GM18499 (cell line): ENCODE measurements around the gene NHS.
A peak's percentile ranks its signal among the peaks of the same experiment; 100 is the strongest.
"Not testable (repeated sequence)": the region's sequence is repeated elsewhere in the genome, so short reads cannot be mapped to it uniquely, and the experiment has no call there.

Experiments used
- ATAC-seq: cut with Tn5 transposase; IDR thresholded peaks from one replicate; pipeline ENCODE4 v1.9.1; 2021; ENCODE audit warnings: moderate number of reproducible peaks; ENCODE audit not compliant: insufficient read depth, unreplicated experiment

Gene NHS

DNA sequence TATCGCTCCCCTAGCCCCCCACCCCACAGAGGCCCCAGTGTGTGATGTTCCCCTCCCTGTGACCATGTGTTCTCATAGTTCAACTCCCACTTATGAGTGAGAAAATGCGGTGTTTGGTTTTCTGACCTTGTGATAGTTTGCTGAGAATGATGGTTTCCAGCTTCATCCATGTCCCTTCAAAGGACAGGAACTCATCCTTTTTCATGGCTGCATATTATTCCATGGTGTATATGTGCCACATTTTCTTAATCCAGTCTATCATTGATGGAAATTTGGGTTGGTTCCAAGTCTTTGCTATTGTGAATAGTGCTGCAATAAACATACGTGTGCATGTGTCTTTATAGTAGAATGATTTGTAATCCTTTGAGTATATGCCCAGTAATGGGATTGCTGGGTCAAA, 193.8 kb downstream of the NHS start:
- not testable (repeated sequence) for ATAC-seq

DNA sequence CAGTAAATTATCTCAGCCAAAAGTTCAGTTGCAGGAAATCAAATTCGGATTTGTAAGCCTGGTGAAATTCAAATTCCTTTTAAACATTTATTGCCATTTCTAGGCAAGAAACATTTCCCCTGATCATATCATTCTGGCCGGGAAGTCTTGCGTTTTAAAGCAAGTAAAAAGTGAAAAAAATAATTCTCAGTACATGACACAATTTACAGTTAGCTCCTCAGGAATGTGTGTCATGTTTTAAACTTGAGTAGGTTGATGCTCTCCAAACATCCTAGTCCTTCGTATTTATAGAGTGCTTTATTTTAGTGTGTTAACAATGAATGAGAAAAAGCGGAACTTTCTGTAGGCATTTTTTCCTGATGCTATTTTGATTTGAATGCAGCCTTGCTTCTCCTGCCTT, 204.0 kb downstream of the NHS start:
- ATAC-seq = no peak

DNA sequence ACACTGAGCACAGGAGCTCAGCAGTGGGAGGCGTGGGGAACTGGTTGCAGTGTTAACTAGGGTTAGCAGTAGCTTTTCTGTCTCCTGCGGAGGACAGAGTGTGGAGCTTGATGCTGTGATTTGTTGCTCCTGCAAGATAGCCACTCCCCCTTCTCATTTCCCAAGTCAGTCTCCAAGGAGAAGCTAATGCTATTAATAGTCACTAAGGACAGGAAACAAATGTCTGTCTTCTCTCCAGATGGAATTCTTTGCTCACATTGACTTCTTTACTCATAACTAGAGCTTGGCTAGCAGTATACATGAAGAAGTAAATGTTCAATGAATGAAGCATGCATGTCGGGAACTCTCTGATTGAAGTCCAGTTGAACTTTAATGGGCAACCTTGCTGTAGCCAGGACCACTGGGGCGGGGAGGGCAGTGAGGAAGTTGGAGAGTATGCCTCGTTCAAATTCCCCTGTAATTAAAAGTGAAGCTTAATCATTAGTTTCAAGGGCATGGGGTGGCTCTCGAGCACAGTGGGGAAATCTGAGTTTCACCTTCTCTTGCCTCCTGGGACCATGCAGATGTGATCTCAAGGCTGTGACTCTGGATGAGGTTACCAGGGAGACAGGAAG, 205.6 kb downstream of the NHS start:
- no peak for ATAC-seq

- ATAC-seq = no peak
These were observed 206.6 kb downstream of the NHS start for GRCh38 chrX:17581641-17582040.

GRCh38 chrX:17584248-17584681, 209.3 kb downstream of the NHS start:
- ATAC-seq = no peak

DNA sequence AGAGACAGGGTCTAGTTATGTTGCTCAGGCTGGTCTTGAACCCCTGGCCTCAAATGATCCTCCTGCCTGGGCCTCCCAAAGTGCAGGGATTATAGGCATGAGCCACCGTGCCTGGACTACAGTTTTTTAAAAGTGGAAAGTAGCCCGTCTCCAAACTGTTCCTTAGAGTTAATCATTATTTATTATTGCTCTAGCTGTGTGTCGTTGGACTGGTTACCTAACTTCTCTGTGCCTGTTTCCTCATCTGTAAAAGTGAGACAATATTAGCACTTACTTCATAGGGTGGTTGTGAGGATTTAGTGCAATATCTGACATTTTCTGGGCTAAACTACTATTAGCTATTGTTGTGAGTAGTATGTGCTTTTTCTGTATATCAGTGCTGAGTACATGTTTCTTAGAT, 210.0 kb downstream of the NHS start:
- no peak for ATAC-seq

DNA sequence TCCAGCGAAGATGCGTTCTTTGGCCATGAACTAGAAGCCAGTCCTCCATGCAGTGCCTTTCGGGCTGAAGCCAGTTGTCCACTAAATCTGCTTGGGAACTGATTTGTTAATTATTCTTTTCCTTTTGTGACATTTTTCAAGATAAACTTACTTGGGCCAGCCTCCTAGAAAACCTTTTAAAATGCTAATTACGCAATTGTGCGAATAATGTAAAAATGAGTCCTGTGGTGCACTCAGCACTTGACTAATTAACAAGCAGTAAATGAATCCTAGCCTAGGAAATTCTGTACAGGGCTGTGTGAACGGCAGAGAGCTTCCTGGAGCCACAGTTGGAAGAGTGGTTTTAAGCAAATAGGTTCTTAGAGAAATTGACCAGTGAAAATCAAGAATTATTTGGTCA, 212.4 kb downstream of the NHS start:
- no peak for ATAC-seq

GRCh38 chrX:17588303-17588702, 213.3 kb downstream of the NHS start:
- ATAC-seq = no peak

DNA sequence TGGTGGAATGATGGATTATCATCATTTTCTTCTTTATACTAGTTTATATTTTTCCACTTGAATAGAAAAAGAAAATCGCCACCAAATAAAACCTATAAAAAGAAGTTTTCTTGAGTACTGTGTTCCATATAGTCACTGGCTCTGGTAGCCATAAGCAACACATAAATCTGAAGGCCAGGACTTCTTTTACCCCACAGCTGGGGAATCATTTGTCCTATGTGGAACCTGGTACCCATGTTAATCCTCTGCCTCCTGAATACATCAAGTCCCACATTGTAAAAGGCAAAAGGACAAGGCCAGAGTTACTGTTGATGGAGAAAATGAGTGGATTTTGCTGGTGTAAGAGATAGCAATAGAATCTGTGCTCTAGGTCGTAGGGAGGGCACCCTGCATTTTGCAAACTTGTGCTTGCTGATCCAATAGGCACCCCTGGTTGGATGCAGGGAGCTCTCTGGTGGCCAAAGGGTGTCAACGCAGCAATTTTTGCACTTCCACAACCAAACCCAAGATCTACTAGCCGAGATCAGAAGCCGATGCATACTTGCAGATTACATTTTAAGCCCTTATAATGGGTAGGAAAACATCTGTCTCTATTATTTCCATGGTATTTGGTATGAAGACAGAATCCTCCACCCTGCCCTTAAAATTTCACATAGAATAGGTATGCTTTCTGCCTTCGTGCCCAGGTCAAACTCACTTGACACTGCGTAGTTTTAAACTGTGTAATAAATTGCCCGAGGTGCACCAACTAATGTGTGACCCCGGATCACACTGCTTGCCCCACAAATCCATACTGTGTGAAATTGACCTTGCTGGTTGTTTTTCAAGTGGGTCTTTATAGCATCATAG, 216.1 kb downstream of the NHS start:
- peak; percentile 37 for ATAC-seq

- ATAC-seq = no peak
These were observed 216.7 kb downstream of the NHS start for GRCh38 chrX:17591741-17592110.

DNA sequence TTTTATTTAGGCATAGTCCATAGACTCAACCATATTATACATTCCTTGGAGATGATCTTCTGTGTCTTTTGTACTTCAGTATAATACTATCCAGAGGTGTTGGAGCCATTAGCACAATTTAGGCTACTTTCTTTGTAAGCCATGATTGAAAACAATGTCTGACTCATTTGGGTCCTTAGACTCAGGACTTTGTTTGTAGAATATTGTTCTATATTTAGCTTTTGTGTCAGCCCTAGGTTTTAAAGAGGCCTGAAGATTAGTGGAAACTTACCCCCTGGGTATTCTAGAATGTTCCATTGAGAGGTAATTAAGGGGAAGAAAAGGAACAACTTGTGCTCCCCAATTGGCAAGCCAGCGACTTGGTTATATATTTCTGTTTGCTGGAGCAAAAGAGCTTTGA, 217.1 kb downstream of the NHS start:
- ATAC-seq = no peak

- ATAC-seq = no peak
These were observed 219.7 kb downstream of the NHS start for GRCh38 chrX:17594693-17595092.

GRCh38 chrX:17595456-17596035, 220.5 kb downstream of the NHS start:
- ATAC-seq = no peak

GRCh38 chrX:17596061-17596460, 221.1 kb downstream of the NHS start:
- ATAC-seq = no peak

GRCh38 chrX:17596546-17597205, 221.7 kb downstream of the NHS start:
- no peak for ATAC-seq

- ATAC-seq = no peak
These were observed 222.3 kb downstream of the NHS start for GRCh38 chrX:17597327-17597726.

DNA sequence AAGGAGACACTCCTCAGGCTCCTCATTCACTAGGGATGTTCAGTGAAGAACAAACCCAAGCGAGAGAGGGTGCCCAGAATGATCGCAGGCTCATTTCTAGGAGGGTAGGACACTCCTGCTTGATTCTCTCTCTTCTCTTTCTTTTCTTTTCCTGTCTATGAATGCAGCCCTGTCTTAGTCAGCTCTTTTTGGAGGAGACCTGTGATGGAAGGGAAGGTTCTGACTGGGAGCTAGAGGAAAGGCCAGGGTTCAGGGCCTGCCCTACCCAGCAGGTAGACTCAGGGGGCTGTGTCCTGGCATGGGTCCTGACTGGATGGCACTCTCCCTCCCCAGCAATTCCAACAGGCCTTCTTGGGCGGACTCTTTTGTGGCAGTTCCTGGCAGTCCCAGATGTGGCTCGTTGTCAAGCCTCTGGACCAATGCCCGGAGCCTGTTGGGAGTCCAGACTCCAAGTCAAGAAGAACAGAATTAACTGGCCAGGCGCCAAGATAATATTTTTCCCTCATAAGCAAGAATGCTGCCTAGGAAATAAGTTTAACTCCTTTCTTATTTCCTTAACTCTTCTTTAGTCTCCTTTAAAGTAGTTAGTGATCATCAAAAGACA, 222.9 kb downstream of the NHS start:
- ATAC-seq = no peak

DNA sequence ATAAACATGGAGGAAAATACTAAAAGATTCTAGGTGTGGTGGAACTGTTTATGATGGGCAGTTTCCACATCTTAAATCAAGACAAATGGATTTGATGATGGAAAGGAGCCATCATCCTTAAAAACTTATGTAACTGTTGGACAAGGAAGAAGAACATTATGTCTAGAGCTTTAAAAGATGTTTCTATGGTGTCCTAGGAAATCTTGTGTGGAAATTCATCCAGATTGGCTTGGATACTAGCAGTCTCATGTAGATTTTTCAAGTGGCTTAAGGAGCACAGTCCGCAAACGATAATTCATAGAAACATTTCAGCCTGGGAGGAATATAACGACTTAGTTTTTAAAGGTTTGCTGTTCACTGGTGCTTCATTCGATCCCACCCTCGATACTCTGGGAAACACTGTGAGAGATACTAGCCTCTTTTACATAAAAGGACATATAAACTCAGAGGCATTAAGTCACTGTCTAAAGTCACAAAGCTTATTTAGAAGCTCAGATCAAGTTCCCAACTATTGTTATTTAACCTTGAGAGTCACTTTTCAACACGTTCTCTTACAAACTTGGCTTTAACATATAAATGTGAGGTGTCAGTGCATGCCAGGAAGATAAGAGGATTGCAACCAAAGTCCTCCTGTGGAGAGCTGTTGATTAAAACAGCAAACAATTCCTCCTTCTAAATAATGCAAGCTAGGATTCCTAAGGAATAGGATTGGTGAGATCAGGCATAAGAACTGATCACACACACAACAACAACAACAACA, 226.6 kb downstream of the NHS start:
- ATAC-seq = no peak

GRCh38 chrX:17602245-17602644, 227.2 kb downstream of the NHS start:
- ATAC-seq = no peak

DNA sequence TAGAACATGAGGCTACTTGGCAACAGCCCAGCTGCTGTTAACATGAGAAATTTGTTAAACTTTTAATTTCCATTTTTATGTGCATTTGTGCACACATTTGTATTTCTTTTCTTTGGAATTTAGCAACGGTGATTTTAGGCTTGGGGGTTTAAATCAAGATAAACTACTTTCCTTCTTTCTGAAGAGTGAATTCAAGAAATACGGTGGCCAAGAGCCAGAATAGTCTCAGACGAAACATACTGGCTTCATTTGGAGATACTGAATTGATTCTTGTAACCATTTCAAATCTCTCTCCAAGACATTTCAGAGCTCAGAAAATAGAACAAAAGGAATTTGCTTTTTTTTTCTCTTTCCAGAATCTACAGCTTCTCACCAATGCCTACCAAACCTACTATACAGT, 228.2 kb downstream of the NHS start:
- ATAC-seq = no peak
